A673 (cell line): Measurements from ENCODE around the gene B3GALT6. TPM values are rescaled to one million over a fixed set of nuclear protein-coding genes. Genes with fewer than 3 reads are reported as not detected.

Source experiments
- BruUV-seq: library from RNA; stranded (reverse); fragments of 400-500 nt; replicated peaks from 2 replicates; lab custom pipeline; 2021; lab: Mats Ljungman, UMichigan
- CTCF ChIA-PET: fragments of 300-600 bp; sonication (Branson Sonifier 250); formaldehyde crosslinking; loops from one replicate; lab custom pipeline; 2022; ENCODE audit warnings: antibody characterized with exemption; lab: Charles Lee
- POLR2A ChIA-PET: fragments of 300-600 bp; sonication (Branson Sonifier 250); formaldehyde crosslinking; loops from one replicate; lab custom pipeline; 2022; ENCODE audit warnings: antibody characterized with exemption; ENCODE audit not compliant: low non-redundant PET; lab: Charles Lee
- DNase-seq: peaks from one replicate; pipeline ENCODE4 v3.0.0-alpha.2; 2015; ENCODE audit warnings: low spot score
- H3K27ac ChIP-seq: fragments of 200-600 bp; sonication (generic); 2 replicates; pipeline ENCODE4 v1.5.1; 2016; ENCODE audit warnings: mixed run types, low read depth, mild to moderate bottlenecking, mixed read lengths, antibody characterized with exemption, low read length; ENCODE audit not compliant: poor library complexity, severe bottlenecking
- H3K27me3 ChIP-seq: fragments of 200-600 bp; sonication (generic); replicated peaks from 2 replicates; pipeline ENCODE4 v1.6.1; 2017; ENCODE audit warnings: mixed run types, low read depth, mild to moderate bottlenecking, mixed read lengths, antibody characterized with exemption, low read length; ENCODE audit not compliant: insufficient read depth, poor library complexity
- H3K36me3 ChIP-seq: fragments of 200-600 bp; sonication (generic); 2 replicates; pipeline ENCODE4 v1.6.1; 2016; ENCODE audit warnings: mixed run types, mild to moderate bottlenecking, mixed read lengths, antibody characterized with exemption, low read length; ENCODE audit not compliant: insufficient read depth, poor library complexity, severe bottlenecking
- H3K4me1 ChIP-seq: fragments of 200-600 bp; sonication (generic); 2 replicates; pipeline ENCODE4 v1.6.1; 2017; ENCODE audit warnings: mixed run types, mild to moderate bottlenecking, mixed read lengths, antibody characterized with exemption, low read length; ENCODE audit not compliant: insufficient read depth, poor library complexity, severe bottlenecking
- H3K4me3 ChIP-seq: fragments of 200-600 bp; sonication (generic); 2 replicates; pipeline ENCODE4 v1.5.1; 2016; ENCODE audit warnings: low read depth, mixed run types, mild to moderate bottlenecking, mixed read lengths, low read length; ENCODE audit not compliant: poor library complexity, severe bottlenecking
- H3K9me3 ChIP-seq: fragments of 200-600 bp; sonication (generic); 2 replicates; pipeline ENCODE4 v1.6.1; 2016; ENCODE audit warnings: mixed run types, low read depth, mild to moderate bottlenecking, mixed read lengths, antibody characterized with exemption, low read length; ENCODE audit not compliant: poor library complexity, severe bottlenecking
- EZH2 ChIP-seq: fragments of 200-600 bp; sonication (generic); IDR thresholded peaks from 2 replicates; pipeline ENCODE4 v1.6.1; 2017; ENCODE audit warnings: borderline replicate concordance, low read depth, mild to moderate bottlenecking, mixed read lengths, antibody characterized with exemption, low read length; ENCODE audit not compliant: poor library complexity, severe bottlenecking
- intact Hi-C: fragments of 100-400 bp; cut with micrococcal nuclease; formaldehyde crosslinking; loops from one replicate; pipeline ENCODE4 v1.10.0; 2022; ENCODE audit not compliant: unreplicated experiment
- total RNA-seq: library from RNA; stranded (reverse); gene quantifications from 2 replicates; pipeline ENCODE4 v1.2.3, GENCODE V29; 2021
- TF ChIP-seq, protein P1 (sequence below): fragments of 300-800, 200-600 bp; sonication (generic); conservative IDR thresholded peaks from 2 replicates; pipeline ENCODE4 v1.5.1; 2017; ENCODE audit warnings: low read depth, mild to moderate bottlenecking, antibody characterized with exemption, low read length, moderate library complexity, mixed read lengths

B3GALT6 gene
- total RNA-seq, 1 experiment from 2014 or later, result 41.8 TPM

DNA sequence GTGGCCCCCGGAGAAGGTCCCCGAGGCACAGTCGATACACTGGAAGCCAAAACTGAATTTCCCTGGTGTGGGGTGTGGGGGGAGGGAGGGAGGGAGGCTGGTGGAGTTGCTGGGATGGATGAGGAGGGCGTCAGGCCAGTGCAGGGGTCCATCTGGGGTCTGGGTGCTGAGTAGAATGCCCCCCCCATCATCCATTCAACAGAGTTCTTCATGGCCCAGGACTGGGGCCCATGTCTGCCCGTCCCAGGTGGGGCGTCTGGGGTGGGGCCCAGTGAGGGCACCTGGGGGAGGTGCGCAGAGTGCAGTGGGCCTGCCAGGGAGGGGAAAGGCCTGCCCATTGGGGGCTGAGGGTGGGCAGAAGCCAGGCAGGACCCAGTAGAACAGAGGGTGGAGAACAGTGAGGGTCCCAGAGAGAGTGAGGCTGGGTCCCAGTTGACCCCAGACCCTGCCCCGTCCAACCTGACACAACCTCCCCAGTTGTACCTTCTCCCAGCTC, 27.6 kb upstream of the B3GALT6 start:
- CTCF ChIA-PET, result no interaction called here
- no peaks in the 10 kb centered on the region for H3K36me3 ChIP-seq
- no peak for TF ChIP-seq EZH2
- TF ChIP-seq, protein P1, sequence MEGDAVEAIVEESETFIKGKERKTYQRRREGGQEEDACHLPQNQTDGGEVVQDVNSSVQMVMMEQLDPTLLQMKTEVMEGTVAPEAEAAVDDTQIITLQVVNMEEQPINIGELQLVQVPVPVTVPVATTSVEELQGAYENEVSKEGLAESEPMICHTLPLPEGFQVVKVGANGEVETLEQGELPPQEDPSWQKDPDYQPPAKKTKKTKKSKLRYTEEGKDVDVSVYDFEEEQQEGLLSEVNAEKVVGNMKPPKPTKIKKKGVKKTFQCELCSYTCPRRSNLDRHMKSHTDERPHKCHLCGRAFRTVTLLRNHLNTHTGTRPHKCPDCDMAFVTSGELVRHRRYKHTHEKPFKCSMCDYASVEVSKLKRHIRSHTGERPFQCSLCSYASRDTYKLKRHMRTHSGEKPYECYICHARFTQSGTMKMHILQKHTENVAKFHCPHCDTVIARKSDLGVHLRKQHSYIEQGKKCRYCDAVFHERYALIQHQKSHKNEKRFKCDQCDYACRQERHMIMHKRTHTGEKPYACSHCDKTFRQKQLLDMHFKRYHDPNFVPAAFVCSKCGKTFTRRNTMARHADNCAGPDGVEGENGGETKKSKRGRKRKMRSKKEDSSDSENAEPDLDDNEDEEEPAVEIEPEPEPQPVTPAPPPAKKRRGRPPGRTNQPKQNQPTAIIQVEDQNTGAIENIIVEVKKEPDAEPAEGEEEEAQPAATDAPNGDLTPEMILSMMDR, result no peak
- H3K27ac ChIP-seq, result no peak overlapping the region
- no peaks in the 10 kb centered on the region for H3K9me3 ChIP-seq
- POLR2A ChIA-PET, result no interaction called here
- H3K4me1 ChIP-seq, result peaks cover 6% of the 10 kb centered on the region
- intact Hi-C loops, result no loop called here
- no peak for DNase-seq
- H3K4me3 ChIP-seq, result no peak overlapping the region
- BruUV-seq, result no TSS peak
- H3K27me3 ChIP-seq, result no peaks in the 10 kb centered on the region

DNA sequence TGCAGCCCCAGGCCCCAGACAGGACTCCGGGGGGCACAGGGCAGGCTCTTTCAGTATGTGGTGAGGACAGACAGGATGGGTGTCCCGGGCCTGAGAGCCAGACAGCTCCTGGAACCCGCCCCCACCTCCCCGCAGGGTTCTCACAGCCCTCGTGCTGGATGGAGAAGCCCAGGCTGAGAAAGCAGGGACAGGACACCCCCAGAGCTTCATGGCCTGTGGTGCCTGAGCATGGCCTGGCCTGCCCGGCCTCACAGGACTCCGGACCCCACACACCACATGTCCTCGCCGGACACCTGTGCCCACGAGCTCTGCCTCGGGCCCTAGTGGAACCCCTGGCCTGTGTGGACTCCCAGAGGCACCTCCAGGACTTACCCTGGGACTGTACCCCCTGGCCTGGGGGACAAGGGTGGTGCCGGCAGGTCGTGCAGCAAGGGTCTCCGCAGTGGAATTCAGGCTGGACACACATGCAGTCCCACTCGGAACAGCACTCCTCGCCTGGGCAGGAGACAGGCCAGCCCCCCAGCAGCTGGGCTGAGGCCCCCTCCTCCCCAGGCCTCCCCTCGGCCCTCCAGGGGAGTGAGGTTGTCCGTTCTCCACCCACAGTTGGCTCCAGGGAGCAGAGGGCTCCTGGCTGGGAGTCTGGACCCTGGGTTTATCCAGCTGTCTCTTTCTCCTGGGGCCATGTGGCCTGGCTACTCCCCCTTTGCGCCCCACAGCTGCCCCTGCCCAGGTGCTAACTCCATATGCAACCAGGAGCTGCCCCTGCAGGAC, 26.9 kb upstream of the B3GALT6 start:
- no peak overlapping the region for H3K27ac ChIP-seq
- H3K9me3 ChIP-seq, result no peaks in the 10 kb centered on the region
- no peaks in the 10 kb centered on the region for H3K36me3 ChIP-seq
- no TSS peak for BruUV-seq
- peaks cover 6% of the 10 kb centered on the region for H3K4me1 ChIP-seq
- intact Hi-C loops, result no loop called here
- no peak for DNase-seq
- no peak overlapping the region for H3K4me3 ChIP-seq
- no peaks in the 10 kb centered on the region for H3K27me3 ChIP-seq
- ChIA-PET CTCF (no interaction called here), POLR2A (no interaction called here)
- TF ChIP-seq, protein P1, result no peak
- TF ChIP-seq EZH2, result no peak

DNA sequence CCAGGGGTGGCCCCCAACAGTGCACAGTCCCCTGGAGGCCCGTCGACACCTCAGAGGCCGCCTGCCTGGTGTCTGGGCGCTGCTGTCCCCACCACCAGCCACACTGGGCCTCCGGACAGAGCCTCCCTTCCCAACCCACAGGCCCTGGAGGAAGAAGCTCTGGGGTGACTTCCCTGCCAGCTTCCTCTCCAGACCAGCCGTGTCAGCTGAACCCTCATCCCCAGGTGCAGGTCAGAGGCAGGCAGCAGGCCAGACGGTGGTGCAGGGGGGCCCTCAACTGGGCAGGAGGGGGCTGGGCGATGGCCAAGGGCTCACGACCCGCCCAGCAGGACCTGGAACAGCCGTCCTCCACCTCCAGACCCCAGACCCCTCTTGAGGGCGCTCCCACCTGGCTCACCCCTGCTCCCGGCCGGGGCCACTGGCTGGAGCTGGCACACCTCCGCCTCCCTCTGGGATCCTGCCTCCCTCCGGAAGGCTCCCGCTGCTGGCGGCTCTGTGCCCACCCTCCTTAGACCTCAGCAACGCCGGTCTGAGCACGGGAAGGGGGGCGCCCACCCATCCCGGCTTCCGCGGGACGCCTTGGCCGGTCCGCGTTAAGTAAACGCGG, 26.2 kb upstream of the B3GALT6 start:
- H3K4me1 ChIP-seq, result peaks cover 6% of the 10 kb centered on the region
- H3K27me3 ChIP-seq, result no peaks in the 10 kb centered on the region
- H3K9me3 ChIP-seq, result no peaks in the 10 kb centered on the region
- no peak for DNase-seq
- ChIA-PET POLR2A (no interaction called here), CTCF (no interaction called here)
- BruUV-seq, result no TSS peak
- no peak overlapping the region for H3K4me3 ChIP-seq
- intact Hi-C loops, result no loop called here
- H3K27ac ChIP-seq, result no peak overlapping the region
- TF ChIP-seq EZH2, result no peak
- TF ChIP-seq, protein P1, result no peak
- no peaks in the 10 kb centered on the region for H3K36me3 ChIP-seq
